Tibial nerve (tissue), 4 donors: ENCODE measurements around the gene TGFBI.

Experiments
- CTCF ChIP-seq, 5 experiments: fragments of 200-600 bp in 3 of 5; fragments of 450-650 bp in 2 of 5; sonication (generic) in 3 of 5; IDR thresholded peaks; one replicate each; pipeline ENCODE4 v1.5.1; 2016 to 2019; ENCODE audit warnings: antibody characterized with exemption in 5 of 5, mild to moderate bottlenecking in 3 of 5, moderate library complexity in 2 of 5
- EP300 ChIP-seq, 2 donors: sonication (generic); formaldehyde crosslinking; IDR thresholded peaks; one replicate each; pipeline ENCODE4 v1.6.1; 2017; ENCODE audit warnings: antibody characterized with exemption in 2 of 2, mild to moderate bottlenecking in 1 of 2
- POLR2A ChIP-seq, 2 donors: fragments of 450-650 bp; IDR thresholded peaks; one replicate each; pipeline ENCODE4 v1.6.1; 2017; ENCODE audit warnings: antibody characterized with exemption in 2 of 2, mild to moderate bottlenecking in 2 of 2, moderate library complexity in 2 of 2

GRCh38 chr5:136086783-136087566 is 58.2 kb downstream of the TGFBI start:
- TF ChIP-seq CTCF (IDR thresholded peaks at IDR 0.05) (no peak), EP300 (IDR thresholded peaks at IDR 0.05) (no peak), POLR2A (IDR thresholded peaks at IDR 0.05) (no peak)
